GM13976 (cell line): ENCODE data around the gene CD209.

Source experiments
- DNase-seq: peaks from one replicate; pipeline ENCODE4 v3.0.0; 2012; ENCODE audit warnings: low spot score
- in situ Hi-C: fragments of 300-500 bp; cut with MboI; formaldehyde crosslinking; loops from one replicate; pipeline ENCODE4 v1.12.0; 2022; ENCODE audit warnings: low sequenced_read_pairs, mixed read lengths, inconsistent platforms; ENCODE audit not compliant: unreplicated experiment
- TF ChIP-seq, protein P1 (sequence below): IDR thresholded peaks from 2 replicates; pipeline ENCODE4 v1.5.1; 2012; ENCODE audit warnings: borderline replicate concordance, mild to moderate bottlenecking; ENCODE audit not compliant: insufficient read depth; ENCODE audit errors: extremely low read depth, missing control alignments, control extremely low read depth

Gene CD209

GRCh38 chr19:7779631-7780486 lies 32.5 kb upstream of the CD209 start:
- no peak for DNase-seq
- TF ChIP-seq, protein P1, sequence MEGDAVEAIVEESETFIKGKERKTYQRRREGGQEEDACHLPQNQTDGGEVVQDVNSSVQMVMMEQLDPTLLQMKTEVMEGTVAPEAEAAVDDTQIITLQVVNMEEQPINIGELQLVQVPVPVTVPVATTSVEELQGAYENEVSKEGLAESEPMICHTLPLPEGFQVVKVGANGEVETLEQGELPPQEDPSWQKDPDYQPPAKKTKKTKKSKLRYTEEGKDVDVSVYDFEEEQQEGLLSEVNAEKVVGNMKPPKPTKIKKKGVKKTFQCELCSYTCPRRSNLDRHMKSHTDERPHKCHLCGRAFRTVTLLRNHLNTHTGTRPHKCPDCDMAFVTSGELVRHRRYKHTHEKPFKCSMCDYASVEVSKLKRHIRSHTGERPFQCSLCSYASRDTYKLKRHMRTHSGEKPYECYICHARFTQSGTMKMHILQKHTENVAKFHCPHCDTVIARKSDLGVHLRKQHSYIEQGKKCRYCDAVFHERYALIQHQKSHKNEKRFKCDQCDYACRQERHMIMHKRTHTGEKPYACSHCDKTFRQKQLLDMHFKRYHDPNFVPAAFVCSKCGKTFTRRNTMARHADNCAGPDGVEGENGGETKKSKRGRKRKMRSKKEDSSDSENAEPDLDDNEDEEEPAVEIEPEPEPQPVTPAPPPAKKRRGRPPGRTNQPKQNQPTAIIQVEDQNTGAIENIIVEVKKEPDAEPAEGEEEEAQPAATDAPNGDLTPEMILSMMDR, result no peak
- in situ Hi-C loops, result no loop called here

- DNase-seq, result no peak
- in situ Hi-C loops, result no loop called here
- TF ChIP-seq, protein P1, result no peak
These were observed 30.7 kb upstream of the CD209 start for GRCh38 chr19:7778081-7778480.

DNA sequence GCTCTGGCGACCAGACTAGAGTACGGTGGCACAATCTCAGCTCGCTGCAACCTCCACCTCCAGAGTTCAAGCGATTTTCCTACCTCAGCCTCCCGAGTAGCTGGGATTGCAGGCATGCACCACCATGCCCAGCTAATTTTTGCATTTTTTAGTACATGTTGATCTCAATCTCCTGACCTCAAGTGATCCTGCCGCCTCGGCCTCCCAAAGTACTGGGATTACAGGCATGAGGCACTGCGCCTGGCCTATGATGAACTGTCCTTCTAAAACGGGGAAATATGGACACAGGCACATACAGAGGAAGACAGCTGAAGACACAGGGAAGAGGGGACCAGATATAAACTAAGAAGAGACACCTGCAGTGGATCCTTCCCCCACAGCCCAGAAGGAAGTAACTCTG lies 28.4 kb upstream of the CD209 start:
- TF ChIP-seq, protein P1, result no peak
- in situ Hi-C loops, result no loop called here
- no peak for DNase-seq

- TF ChIP-seq, protein P1, result no peak
- in situ Hi-C loops, result no loop called here
- no peak for DNase-seq
These were observed 26.5 kb upstream of the CD209 start for GRCh38 chr19:7773841-7774240.

DNA sequence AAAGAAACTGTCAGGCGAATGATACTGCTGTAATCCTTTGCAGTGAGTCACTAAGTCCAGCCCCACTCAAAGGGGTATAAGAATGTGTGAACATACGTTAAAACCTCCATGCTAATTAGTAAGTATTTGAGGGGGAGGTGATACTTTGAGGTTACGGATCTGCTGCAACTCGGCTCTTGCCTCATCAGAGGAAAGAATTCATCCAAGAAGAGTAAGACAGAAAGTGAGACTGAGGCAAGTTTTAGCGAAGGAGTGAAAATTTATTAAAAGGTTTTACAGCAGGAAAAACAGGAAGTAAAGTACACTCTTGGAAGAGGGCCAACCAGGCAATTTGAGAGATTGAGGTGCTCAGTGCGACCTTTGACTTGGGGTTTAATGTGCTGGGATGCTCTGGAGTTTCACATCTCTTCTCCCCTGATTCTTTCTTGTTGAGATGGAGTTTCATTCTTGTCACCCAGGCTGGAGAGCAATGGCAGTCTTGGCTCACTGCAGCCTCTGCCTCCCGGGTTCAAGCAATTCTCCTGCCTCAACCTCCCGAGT lies 25.5 kb upstream of the CD209 start:
- in situ Hi-C loops, result no loop called here
- DNase-seq, result peak; percentile 74
- TF ChIP-seq, protein P1, result no peak

- TF ChIP-seq, protein P1, result no peak
- no peak for DNase-seq
- in situ Hi-C loops, result no loop called here
These were observed 23.7 kb upstream of the CD209 start for GRCh38 chr19:7771072-7771471.
